ENCODE data around the gene WNK4.

Gene WNK4

DNA sequence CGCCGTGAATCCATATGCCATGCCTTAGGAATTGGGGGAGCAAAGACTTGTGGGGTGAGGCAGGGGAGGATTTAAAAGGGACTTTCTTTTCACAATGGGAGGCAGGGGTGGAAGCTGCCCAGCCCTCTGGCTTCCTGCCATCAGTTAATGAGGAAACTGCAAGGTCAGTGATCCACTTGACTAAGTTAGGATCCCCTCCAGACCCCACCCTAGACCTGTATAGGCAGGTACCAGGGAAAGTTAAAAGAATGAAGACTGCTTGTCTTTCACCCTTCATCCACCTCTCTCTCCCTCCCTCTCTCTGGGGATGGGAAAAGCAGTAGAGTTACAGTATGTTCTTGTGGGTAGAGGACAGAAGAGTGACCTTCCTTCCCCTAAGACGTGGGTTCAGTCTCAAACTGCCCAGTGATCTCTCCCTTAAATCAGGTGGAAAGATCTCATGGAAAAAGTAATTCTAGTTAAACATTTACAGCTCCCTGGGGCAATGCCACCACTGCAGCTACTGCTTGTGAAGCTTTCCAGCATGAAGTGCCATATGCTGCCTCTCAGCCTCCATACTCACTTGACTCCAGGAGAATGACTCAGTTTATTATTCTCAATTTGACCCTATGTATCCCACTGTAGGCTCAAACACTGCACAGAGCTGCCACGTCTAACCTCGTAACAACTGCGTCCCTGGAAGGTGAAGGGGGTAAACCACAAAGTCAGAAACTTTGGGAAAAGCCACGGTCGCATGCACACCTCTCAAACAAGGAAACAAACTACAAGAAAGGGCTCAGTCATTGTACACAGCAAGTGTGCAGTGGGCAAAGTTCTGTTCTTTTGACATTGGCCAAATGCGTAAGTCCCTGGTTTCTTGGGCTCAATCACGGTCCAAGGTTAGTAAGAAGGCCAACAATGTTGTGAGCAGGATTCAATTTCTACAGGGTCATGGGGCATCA lies 16.9 kb downstream of the WNK4 start:
- no peak for DNase-seq

DNA sequence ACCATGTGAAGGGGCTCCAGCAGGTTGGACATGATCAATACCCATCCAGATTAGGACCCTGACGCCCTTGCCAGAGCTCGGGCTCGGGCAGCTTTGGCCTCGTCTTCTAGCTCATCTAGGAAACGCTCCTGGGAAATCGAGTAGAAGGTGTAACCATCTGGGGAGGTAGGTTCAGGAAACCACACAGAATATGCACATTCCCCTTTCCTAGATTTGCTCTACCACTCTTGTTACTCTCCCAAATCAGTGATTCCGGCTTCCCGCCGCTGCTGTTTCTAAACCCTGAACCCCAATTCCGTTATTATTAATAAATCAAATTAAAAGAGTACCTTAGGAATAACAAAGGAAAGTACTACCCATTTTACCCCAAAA lies 17.6 kb downstream of the WNK4 start:
- DNase-seq = no peak

DNA sequence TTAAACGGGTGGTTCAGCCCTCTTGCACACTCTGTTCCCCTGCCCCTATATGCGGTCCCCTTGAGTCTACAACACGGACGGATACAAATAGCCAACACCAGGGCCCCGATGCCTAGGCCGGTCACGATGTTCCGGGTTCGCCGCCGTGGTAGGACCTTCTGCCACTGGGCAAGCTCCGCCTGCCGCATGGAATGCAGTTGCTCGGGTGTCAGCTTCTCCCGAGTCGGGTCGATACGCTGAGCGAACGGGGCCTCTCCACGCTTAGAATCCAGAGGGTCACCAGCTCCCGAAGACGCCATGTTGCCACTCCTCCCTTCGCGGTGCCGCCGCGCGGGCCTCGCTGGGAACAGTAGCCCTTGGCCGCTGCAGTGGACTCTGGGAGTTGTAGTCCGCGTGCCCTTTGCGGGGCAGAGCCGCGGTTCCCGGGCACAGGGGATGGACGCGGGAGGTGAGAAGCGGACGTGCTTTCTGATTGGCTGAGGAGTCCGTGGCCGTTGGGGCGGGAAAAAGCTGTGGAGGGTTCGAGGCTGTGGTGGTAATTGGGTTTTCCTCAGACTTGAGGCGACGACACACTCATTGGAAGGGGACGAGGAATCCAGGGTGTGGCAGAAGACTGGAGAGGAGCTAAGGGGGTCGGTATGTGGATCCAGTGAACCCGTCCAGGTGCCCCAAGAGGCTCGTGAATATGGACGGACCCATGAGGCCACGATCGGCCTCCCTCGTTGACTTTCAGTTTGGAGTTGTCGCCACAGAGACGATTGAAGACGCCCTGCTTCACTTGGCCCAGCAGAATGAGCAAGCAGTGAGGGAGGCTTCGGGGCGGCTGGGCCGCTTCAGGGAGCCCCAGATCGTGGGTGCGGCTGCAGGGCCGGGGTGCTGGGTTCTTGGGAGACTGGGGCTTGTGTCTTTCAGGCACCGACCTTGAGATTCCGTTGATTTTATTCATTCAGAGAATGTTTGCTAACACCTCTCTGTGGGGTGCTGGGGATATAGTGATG lies 18.3 kb downstream of the WNK4 start, which contains the start of the genes CNTD1 and COA3:
Gene CNTD1, plus strand, starts transcription at position 479 of the 998 bp plus-strand sequence. Its CDS starts 207 bp downstream, at position 686.
Gene COA3, minus strand, starts transcription at position 322 of the 998 bp plus-strand sequence. Its CDS starts 23 bp downstream, at position 299.
- peak; percentile 84 to 88 for DNase-seq

DNA sequence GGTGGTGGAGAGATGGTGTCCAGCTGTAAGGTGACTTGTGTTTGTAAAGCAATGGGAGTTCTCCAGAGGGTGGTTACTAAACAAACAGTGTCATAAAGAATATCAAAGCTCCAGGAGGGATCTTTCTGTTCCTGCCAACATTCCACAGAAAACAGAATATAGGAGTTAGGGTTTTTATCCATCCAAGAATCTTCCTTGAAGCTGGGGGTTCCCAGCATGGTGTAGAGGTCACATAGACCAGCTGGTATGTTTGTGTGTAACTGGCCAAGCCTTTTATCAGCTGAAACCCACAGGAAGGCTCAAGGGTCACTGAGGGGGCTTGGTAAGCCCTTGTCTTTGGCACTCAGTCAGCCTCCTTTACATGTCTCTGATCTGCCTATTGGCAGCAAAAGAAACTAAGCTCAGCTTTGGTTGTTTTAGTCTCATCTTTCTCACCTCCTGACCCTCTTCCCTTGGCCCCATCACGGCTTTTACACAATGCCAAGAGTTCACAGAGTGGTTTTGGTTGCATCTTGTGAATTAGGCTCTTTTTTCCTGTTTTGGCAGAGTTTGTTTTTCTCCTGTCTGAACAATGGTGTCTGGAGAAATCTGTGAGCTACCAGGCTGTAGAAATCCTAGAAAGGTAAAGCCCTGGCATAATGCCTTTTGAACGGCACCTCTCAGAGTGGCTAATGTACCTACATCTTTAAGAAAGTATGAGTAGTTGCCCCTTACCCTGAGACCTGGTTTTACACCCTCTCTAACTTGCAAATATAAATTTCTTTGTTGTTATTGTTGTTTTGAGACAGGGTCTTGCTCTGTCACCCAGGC lies 22.9 kb downstream of the WNK4 start:
- DNase-seq = no peak

DNA sequence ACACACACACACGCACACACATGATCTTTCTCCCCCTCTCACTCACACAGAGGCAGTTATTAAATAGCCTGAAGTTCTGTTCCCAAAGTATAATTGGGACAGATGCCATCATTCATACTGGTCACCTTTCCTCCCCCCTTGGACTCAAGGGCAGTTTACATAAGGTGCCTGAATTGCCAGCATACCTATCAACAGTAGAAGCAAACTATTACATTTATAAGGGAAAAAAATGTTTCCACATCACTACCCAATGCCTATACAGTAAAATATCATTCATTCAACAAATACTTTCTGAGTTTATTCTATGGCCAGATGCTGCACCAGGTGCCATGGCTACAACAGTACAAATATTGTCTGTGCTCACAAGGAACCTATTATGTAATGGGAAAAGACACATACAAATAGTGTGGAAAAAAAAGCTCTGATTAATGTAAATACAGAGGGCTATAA lies 24.5 kb downstream of the WNK4 start:
- no peak for DNase-seq

DNA sequence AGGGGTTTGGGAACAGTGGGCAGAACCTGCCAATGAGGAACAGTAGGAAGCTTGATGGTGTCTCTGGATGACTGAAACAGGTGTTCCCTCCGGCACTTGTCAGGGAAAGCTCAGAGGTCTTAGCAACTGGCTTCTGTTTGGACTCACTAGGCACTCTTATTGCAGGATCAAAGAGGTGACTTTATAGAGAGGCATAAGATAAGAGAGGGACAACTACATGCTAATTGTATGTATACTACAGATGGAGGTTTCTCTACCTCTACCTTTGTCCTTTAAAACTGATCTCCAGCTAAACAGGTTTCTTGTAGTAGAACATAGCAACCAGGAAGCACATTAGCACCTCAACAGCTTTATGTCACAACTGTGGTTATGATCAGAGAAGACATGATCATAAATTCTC lies 25.8 kb downstream of the WNK4 start:
- DNase-seq = no peak

DNA sequence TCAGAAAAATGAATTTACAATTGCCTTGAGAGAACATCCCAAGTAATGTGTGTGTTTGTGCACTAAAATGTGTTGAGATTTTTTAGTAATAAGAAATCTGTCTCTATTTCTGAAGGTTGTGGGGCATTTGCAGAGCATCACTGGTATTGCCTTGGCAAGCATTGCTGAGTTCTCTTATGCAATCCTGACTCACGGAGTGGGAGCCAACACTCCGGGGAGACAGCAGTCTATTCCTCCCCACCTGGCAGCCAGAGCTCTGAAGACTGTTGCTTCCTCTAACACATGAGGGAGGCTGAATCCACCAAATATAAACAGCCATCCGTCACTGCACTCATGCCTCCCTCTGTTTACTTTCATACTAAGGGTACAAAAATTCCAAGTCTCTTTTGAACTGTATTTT lies 28.8 kb downstream of the WNK4 start:
- no peak for DNase-seq

DNA sequence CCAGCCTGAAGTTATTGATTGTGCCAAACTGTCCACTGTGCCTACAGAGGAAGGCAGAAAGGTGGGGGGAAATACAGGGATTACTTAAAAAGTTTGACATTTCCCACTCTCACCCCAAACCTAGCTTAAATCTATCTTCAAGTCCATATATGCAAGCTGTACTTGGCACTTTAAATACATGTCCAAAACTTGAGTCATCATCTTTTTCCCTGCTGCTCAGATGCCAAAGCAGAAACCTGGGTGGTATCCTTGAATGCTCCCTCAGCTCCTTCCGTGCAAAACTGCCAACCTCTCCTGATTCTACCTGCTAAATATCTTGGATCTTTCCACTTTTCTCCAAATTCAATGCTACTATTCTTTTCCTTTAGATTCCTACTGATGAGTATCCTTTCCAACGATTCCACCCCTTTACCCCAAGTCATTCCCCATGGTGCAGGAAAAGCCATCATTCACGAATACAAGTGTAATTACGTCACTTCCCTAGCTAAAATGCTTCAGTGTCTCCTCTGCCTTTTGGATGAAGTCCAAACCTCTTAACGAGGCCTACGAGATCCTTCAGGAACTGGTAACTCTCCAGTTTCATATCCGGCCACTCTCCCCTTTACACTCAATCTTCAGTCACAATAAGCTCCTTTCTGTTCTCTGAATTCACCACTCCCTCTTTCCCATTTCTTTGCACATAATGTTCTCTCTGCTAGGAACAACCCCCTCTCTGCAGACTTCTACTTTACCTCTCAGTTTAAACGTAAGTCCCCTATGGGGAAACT lies 34.4 kb downstream of the WNK4 start:
- DNase-seq = no peak

DNA sequence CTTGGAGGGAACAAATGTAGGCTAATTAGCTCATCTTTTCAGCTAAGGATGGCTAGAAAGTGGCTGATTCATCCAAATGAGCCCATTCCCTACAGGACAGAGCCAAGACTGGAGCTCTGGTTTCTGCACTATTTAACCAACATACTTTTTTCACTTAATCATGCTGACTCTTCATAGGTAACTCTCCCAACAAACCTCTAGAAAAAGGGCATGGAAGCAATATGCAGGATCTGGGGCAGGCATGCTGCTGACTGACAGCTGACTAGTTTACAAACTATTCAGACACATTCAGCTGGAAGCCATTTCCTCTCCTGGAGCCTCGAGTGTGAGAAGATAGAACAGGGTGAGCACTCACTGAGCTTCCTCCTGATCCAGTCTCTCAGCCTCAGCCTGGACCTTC lies 37.5 kb downstream of the WNK4 start:
- no peak for DNase-seq

DNA sequence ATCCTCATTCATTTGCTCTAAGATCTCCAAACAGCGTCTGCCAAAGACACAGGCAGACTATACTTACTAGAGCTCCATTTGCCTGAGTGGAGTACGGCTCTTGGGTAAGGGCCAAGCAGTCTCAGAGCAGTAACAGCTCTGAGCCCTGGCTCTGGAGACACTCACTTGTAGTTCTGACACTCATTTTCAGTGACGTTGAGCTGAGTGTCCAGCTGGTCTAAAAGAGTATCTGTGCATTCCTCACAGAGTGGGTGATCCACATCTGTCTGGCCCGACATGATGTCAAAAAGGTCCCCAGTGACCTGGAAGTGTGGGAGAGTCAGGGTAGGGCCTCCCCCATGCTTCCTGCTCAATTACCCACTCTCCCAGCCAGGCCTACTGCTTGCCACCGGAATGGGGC lies 38.0 kb downstream of the WNK4 start:
- DNase-seq = no peak

DNA sequence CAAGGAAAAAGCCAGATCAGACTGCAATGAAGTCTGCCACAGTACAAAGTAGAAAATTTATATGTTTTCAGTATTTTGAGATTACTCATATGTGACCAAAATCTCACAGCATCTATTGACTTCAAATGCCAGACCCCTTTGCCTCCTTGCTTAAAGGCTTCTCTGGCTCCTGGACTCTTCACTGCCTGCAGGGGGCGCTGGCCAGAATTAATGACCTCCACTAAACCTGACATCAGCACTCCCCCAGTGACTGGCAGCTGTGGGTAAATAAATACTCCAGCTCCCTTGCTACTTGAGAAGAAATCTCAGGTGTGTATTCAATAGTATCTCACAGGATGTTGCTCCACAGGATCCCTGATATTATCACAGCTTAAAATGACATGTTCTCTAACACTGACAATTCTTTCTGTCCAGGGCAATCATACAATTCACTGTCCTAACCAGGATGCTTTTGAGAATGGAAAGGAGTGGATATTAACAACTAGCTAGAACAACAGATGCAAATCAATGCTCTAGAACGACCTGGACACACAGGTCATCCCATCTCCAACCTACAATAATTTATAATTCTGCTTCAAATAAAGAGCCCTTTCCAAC lies 39.6 kb downstream of the WNK4 start:
- DNase-seq = peak; percentile 76 to 80

DNA sequence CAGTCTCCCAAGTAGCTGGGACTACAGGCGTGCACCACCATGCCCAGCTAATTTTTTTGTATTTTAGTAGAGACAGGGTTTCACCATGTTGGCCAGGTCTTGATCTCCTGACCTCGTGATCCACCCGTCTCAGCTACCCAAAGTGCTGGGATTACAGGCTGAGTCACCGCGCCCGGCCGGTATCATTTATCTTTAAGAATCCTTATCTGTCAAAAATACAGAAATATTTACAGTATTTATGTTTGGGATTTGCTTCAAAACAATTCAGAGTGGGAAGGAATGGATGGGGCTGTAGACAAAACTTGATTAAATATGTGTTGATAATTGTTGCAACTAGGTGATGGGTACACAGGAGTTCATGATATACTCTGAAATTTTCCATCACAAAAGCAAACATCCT lies 40.8 kb downstream of the WNK4 start:
- no peak for DNase-seq

DNA sequence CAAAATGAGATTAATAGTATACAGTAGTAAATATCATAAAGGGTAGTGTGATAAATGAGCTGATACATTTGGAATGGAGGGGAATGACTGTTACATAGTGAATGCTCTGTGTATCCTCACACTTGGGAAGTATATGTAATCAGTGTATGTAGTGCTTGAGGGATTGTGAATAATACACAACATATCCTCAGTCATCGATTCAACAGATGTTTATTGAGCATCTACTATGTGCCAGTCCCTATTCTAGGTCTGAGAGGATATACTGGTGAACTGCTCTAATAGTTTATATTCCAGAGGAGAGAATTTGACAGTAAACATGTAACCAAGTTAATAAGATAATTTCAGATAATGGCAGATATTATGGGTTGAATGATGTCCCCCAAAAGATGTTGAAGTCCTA lies 47.1 kb downstream of the WNK4 start:
- DNase-seq = no peak

DNA sequence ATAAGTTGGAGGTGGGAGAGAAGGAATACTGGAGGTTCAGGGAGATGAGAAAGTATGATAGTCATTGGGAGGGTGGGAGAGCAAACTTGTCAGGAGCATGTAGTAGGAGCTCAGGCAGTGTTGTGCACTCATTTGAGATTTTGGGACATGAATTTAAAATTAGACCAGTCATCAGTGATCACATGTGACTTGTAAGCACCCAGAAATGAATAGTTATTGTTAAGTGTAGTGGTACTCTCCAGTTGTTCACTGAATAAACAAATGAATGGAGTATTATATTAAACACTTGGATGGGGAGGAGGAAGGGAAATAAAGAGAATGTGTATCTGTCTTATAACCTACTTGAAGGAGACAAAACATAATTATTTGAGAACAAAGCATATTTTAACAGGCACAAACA lies 50.6 kb downstream of the WNK4 start:
- no peak for DNase-seq

DNA sequence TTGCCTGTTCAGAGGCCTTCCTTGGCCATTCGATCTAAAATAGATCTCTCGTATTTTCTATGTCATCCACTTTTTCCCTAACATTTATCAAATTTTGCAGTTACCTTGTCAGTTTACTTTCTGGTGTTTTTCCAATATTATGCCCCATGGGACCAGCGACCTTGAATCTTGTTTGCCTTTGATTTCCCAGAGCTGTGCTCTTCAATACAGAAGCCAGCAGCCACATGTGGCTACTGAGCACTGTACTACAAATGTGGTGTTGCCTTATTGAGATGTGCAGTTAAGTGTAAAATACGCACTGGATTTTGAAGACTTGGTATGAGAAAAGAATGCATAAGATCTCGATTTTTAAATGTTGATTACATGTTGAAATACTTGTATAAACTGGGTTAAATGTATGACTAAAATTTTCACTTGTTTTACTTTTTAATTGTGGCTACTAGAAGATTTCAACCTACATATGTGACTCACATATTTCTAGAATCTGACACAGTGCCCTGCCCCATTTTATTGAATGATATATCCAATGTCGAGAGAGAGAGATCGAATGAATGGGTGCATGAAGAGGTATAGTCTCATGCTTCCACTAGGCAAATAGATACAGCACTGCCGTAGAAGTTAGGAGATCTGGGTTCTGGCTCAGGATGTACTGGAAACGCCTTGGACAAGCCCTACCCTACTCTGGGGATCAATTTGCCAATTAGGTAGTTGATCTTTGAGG lies 52.0 kb downstream of the WNK4 start:
- DNase-seq = no peak

DNA sequence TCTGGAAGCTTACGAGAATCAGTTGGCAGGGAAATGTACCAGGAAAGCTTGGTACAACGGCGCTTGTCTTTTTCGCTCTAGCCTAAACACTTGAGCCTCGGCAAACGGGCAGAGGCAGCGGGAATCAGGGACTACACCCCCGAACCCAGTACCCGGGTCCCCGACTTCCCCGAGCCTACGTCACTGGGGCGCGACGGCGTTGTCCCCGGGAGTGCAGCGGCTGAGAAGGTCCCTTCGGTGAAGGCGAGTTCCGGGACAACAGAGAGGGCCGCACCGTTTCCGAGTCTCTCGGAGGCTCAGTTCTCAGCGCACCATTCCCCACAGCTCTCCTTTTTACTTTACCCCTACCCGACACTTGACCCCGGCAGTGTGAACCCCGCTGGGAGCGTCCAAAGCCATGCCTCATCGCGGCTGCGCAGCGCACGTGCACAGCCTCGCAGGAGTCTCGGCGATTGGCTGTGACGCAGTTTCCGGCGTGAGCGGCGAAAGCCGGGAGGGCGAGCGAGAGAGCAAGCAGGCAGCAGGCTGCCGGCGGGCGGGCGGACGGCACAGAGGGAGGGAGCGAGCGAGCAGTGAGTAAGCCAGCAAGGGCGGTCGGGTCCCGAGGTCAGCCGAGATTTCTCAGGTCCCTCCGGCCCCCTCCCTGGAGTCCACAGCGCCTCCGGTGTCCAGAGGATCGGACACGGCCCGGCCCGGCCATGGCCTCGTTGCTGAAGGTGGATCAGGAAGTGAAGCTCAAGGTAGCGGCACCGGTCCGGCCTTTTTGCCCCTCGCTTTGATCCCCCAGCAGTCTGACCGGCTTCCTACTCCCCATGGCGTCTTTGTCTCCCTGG lies 52.7 kb downstream of the WNK4 start, which contains the start of gene PSME3:
Gene PSME3, plus strand, starts transcription at position 464 of the 833 bp plus-strand sequence. Its CDS starts 235 bp downstream, at position 699.
- peak; percentile 89 to 92 for DNase-seq

DNA sequence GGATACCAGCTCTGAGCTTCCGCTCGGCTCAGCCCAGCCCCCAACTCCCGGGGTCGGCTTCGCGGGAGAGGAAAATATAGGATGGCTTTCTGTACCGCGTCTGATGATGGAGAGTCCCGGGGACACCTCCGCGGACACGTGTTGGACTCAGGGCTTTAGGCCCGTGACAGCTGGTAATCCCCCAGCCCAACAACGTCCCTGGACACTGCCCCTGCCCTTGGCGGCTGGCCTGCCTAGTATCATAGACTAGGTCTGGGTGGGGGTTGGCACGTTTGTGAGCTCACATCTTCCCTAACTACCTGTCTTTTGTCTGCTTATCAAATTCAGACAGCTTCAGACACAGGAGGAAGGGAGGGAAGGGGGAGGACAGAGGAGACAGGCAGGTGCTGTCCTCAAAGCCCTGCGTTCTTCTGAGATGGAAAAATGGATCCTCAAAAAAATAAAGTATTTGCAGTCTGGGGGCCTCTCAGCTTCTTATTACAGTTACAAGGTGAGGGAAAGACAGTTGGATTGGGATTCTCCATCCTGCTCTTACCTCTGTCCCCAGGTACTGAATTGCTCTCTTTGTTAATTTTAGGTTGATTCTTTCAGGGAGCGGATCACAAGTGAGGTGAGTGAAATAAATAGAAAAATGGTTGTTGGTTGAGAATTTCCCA lies 53.5 kb downstream of the WNK4 start:
- DNase-seq = no peak

DNA sequence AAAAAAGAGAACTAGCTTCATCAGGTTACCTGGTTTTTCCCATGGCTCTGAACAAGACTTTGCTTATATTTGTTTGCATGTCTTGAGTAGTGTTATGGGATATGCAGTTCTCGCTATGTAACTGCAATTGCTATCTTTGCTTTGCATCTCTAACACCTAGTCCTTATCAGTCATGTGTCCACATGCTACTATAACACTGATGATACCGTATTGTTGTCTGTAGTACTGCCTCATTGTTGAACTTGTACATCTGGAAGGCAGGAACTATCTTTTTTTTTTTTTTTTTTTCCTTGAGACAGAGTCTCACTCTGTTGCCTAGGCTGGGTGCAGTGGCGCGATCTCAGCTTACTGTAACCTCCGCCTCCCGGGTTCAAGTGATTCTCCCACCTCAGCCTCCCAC lies 55.3 kb downstream of the WNK4 start:
- no peak for DNase-seq
